Activated CD8-positive, alpha-beta T cell treated with anti-CD3 and anti-CD28 coated beads, Interleukin-2, amount 10 ng/mL, durations not matched to agents 7 days and 5 days (primary cell): ENCODE data around the gene SLC15A2. TPM values are rescaled to one million over a fixed set of nuclear protein-coding genes. Genes with fewer than 3 reads are reported as not detected.

ENCODE experiments used
- ATAC-seq: fragments of 150-1000 bp; cut with Tn5 transposase; one replicate; pipeline ENCODE4 v1.10.0; 2021; ENCODE audit warnings: moderate library complexity
- CTCF ChIA-PET: fragments of 350-600 bp; sonication (Branson Sonifier 250); formaldehyde crosslinking; loops from one replicate; lab custom pipeline; 2021; ENCODE audit warnings: antibody characterized with exemption; lab: Charles Lee
- POLR2A ChIA-PET: fragments of 350-600 bp; sonication (Branson Sonifier 250); formaldehyde crosslinking; loops from one replicate; lab custom pipeline; 2021; ENCODE audit warnings: antibody characterized with exemption; lab: Charles Lee
- DNase-seq: peaks from one replicate; pipeline ENCODE4 v3.0.0-alpha.2; 2020
- H3K27ac Mint-ChIP-seq: one replicate; pipeline ENCODE4 v1.8.0; 2021; ENCODE audit warnings: mild to moderate bottlenecking, mixed read lengths
- H3K27me3 Mint-ChIP-seq: one replicate; pipeline ENCODE4 v1.8.0; 2021; ENCODE audit warnings: low read depth, mixed read lengths
- H3K36me3 Mint-ChIP-seq: one replicate; pipeline ENCODE4 v1.8.0; 2021; ENCODE audit warnings: low read depth, mixed read lengths
- H3K4me1 Mint-ChIP-seq: one replicate; pipeline ENCODE4 v1.8.0; 2021; ENCODE audit warnings: low read depth, mixed read lengths
- H3K4me3 Mint-ChIP-seq: one replicate; pipeline ENCODE4 v1.8.0; 2021; ENCODE audit warnings: mild to moderate bottlenecking, mixed read lengths
- H3K9me3 Mint-ChIP-seq: one replicate; pipeline ENCODE4 v1.8.0; 2022; ENCODE audit warnings: mixed read lengths; ENCODE audit not compliant: insufficient read depth
- total RNA-seq, 2 experiments: library from RNA; stranded (reverse); gene quantifications; one replicate each; pipeline ENCODE4 v1.2.3, GENCODE V29; 2021

Gene SLC15A2
- total RNA-seq, 2 experiments from 2014 or later: 1.9 to 3.9 TPM

DNA sequence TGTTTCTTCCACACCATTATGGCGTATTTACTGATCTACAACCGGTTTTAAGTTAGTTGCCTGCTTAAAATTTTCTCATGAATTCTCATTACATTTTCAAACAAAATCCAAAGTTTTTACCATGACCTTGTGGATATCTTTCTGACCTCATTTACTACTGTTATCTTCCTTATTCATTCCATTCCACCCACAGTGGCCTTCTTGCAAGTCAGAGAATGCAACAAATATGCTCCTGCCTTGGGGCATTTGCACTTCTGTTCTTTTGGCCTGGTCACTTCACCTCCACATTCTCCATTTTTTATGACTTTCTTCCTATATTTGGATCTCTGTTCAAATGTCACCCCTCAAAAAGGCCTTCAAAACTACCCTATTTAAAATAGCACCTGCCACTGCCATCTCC lies 8.8 kb upstream of the SLC15A2 start:
- peaks cover 3% of the 10 kb centered on the region for H3K36me3 Mint-ChIP-seq
- H3K4me3 Mint-ChIP-seq: no peak overlapping the region
- no peak for ATAC-seq
- ChIA-PET CTCF (no interaction called here), POLR2A (no interaction called here)
- no peaks in the 10 kb centered on the region for H3K4me1 Mint-ChIP-seq
- no peaks in the 10 kb centered on the region for H3K27me3 Mint-ChIP-seq
- DNase-seq: no peak
- H3K27ac Mint-ChIP-seq: peak overlapping the region; percentile 1
- H3K9me3 Mint-ChIP-seq: no peaks in the 10 kb centered on the region

DNA sequence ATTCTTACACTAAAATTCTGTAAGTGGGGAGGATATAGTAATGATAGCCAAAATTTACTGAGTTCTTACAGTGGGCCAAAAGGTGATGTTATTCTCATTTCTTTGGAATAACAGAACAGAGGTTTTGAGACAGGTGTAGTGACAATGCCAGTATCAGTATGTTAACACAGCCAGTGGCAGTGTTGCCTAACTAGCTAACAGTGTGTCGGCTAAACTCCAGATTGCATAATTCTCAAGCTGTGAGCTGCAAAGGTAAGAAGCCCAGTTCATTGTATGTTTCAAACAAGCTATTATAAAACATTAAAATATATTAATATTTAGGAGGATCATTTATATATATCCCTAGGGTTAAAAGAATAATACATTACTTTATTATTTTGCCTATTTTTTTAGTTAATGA lies 920 bp downstream of the SLC15A2 start:
- ATAC-seq (no peak), DNase-seq (no peak)
- ChIA-PET CTCF (no interaction called here), POLR2A (no interaction called here)
- H3K27me3 Mint-ChIP-seq: no peaks in the 10 kb centered on the region
- H3K4me1 Mint-ChIP-seq: no peaks in the 10 kb centered on the region
- H3K36me3 Mint-ChIP-seq: no peaks in the 10 kb centered on the region
- no peaks in the 10 kb centered on the region for H3K9me3 Mint-ChIP-seq
- no peak overlapping the region for H3K4me3 Mint-ChIP-seq
- H3K27ac Mint-ChIP-seq: no peak overlapping the region

DNA sequence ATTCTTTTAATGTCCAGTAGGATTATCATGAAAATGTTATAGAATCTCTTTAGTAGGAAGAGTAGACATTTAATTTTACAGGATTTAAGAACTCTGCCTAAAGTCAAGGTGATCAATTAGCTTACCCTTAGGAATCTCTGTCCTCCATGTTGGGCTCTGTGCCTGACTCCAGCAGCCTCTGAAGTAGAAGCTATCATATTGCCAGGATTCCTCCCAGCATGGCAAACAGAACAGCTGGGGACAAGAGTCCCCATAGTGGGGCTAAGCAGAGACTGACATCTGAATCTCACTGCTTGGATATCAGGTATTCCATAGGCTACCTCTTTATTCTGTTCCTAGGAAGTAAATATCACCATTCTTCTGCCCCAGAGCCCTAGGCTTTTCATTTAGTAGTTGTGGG lies 1.5 kb downstream of the SLC15A2 start:
- H3K4me1 Mint-ChIP-seq: no peaks in the 10 kb centered on the region
- no peaks in the 10 kb centered on the region for H3K9me3 Mint-ChIP-seq
- ChIA-PET CTCF (no interaction called here), POLR2A (no interaction called here)
- DNase-seq (no peak), ATAC-seq (no peak)
- no peaks in the 10 kb centered on the region for H3K36me3 Mint-ChIP-seq
- no peaks in the 10 kb centered on the region for H3K27me3 Mint-ChIP-seq
- H3K4me3 Mint-ChIP-seq: no peak overlapping the region
- H3K27ac Mint-ChIP-seq: no peak overlapping the region

- H3K36me3 Mint-ChIP-seq: no peaks in the 10 kb centered on the region
- H3K27ac Mint-ChIP-seq: no peak overlapping the region
- ATAC-seq (no peak), DNase-seq (no peak)
- no peak overlapping the region for H3K4me3 Mint-ChIP-seq
- no peaks in the 10 kb centered on the region for H3K9me3 Mint-ChIP-seq
- ChIA-PET CTCF (no interaction called here), POLR2A (no interaction called here)
- no peaks in the 10 kb centered on the region for H3K4me1 Mint-ChIP-seq
- no peaks in the 10 kb centered on the region for H3K27me3 Mint-ChIP-seq
Measured at GRCh38 chr3:121896823-121897222, 2.6 kb downstream of the SLC15A2 start.

DNA sequence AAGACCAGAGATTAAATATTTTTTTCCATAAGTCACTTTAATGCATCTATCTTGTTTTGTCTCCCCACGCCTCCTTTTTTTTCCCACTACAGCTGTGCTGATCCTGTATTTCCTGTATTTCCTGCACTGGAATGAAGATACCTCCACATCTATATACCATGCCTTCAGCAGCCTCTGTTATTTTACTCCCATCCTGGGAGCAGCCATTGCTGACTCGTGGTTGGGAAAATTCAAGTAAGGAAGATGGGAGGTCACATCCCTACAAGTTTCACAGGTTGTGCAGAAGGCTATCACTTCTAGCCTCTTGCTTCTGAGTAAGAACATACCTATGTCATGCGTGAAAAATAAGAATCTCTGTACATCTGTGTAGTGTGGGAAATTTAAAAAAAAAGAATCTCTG lies 3.1 kb downstream of the SLC15A2 start:
- Mint-ChIP-seq H3K27ac (no peak overlapping the region), H3K9me3 (no peaks in the 10 kb centered on the region), H3K4me3 (no peak overlapping the region), H3K27me3 (no peaks in the 10 kb centered on the region), H3K4me1 (no peaks in the 10 kb centered on the region), H3K36me3 (no peaks in the 10 kb centered on the region)
- ATAC-seq: no peak
- ChIA-PET POLR2A (no interaction called here), CTCF (no interaction called here)
- DNase-seq: no peak

DNA sequence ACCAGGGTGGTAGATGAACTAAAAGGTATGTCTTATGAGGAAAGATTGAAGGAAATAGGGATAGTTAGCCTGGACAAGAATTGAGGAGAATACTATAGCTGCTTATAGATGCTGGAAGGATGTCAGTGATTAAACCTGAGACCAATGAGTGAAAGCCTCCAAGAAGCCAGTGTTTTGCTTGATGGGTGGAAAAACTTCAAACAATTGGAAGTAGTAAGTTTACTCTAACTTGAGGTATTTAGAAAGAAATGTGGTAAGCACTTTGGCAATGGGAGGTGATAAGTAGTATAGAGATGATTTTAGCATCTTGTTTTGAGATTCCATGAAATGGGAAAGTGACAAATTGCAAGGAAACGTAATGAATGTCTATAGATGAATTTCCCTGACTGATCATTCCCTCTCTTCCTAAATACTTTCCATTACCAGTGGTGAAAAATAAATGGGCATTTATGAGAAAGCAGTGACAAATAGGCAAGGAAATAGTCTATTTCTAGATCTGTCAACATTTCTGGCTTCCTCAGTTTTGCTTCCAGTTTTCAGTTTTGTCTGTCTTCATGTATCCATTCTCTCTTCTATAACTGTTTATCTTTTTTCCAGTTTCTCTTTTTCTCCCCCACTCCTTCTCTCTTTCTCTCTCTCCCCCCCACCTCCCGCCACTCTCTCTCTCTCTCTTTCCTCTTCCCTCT lies 19.2 kb downstream of the SLC15A2 start:
- no peaks in the 10 kb centered on the region for H3K9me3 Mint-ChIP-seq
- no peaks in the 10 kb centered on the region for H3K27me3 Mint-ChIP-seq
- no peak overlapping the region for H3K4me3 Mint-ChIP-seq
- ATAC-seq (no peak), DNase-seq (no peak)
- no peaks in the 10 kb centered on the region for H3K4me1 Mint-ChIP-seq
- no peak overlapping the region for H3K27ac Mint-ChIP-seq
- H3K36me3 Mint-ChIP-seq: peaks cover 12% of the 10 kb centered on the region
- POLR2A ChIA-PET: no interaction called here
- CTCF ChIA-PET: no interaction called here

DNA sequence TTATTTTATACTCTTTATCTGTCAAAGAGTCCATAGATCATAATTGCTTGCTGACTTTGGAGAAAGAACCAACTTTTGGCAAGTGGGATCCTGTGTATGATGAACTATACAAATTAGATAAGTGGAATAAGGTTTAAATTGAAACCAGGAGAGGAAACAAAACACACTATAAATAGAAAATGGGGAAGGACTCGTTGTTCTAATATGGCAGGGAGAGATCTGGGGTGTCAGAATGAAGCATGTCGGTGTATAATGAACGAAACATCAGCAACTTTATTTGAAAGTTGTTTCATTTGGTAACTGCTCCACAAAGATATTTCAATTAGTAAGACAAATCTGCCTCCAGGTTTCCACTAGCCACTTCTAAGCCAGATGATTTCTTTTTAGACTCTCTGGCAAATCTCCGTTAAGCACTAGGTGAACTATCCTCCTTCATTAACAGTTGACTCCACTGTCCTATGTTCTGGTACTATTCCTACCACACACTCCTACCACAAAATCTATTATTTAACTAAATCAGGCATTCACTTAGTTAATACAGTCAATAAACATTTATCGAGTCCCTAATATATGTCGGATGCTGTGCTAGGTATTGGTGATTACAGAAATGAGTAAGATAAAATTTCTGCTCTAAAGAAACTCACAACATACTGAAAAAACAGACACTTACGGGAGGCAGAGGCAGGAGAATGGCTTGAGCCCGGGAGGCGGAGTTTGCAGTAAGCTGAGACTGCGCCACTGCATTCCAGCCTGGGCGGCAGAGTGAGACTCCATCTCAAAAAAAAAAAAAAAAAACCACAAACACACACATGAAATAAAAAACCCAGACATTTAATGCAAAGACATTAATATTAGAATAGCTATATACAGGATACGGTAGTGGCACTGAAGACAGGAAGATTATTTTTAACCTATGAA lies 20.1 kb downstream of the SLC15A2 start:
- ChIA-PET POLR2A (no interaction called here), CTCF (no interaction called here)
- ATAC-seq (no peak), DNase-seq (no peak)
- no peak overlapping the region for H3K4me3 Mint-ChIP-seq
- H3K27me3 Mint-ChIP-seq: no peaks in the 10 kb centered on the region
- no peaks in the 10 kb centered on the region for H3K9me3 Mint-ChIP-seq
- peaks cover 6% of the 10 kb centered on the region for H3K36me3 Mint-ChIP-seq
- H3K4me1 Mint-ChIP-seq: no peaks in the 10 kb centered on the region
- H3K27ac Mint-ChIP-seq: no peak overlapping the region

GRCh38 chr3:121916189-121916588 lies 22.0 kb downstream of the SLC15A2 start:
- peaks cover 5% of the 10 kb centered on the region for H3K36me3 Mint-ChIP-seq
- H3K27me3 Mint-ChIP-seq: no peaks in the 10 kb centered on the region
- no peak overlapping the region for H3K27ac Mint-ChIP-seq
- ChIA-PET CTCF (interaction anchor here (0.6 kb wide), 1 partner anchor 247 kb away, joined by 3 read pairs; no protein-coding TSS in a partner anchor), POLR2A (no interaction called here)
- DNase-seq (no peak), ATAC-seq (no peak)
- no peaks in the 10 kb centered on the region for H3K4me1 Mint-ChIP-seq
- H3K4me3 Mint-ChIP-seq: no peak overlapping the region
- H3K9me3 Mint-ChIP-seq: no peaks in the 10 kb centered on the region

GRCh38 chr3:121918779-121919483 lies 24.7 kb downstream of the SLC15A2 start:
- Mint-ChIP-seq H3K4me3 (no peak overlapping the region), H3K4me1 (no peaks in the 10 kb centered on the region), H3K27me3 (no peaks in the 10 kb centered on the region), H3K36me3 (peaks cover 4% of the 10 kb centered on the region), H3K9me3 (no peaks in the 10 kb centered on the region), H3K27ac (no peak overlapping the region)
- ATAC-seq (no peak), DNase-seq (no peak)
- POLR2A ChIA-PET: no interaction called here
- CTCF ChIA-PET: no interaction called here

DNA sequence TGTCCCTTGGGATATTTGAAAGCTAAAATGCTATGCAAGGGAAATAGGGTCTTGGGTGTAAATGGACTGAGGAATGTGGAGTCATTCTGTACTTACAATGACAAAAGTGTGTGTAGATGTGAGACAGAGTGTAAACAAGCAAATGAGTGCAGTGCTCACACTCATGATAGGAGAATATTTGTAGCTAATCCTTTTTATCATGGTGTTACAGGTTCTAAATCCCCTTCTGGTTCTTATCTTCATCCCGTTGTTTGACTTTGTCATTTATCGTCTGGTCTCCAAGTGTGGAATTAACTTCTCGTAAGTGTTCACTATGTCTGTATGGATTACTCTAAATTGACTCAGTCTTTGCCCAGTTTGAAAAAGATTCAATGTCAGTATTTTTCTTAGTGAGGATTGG lies 30.5 kb downstream of the SLC15A2 start:
- Mint-ChIP-seq H3K27ac (no peak overlapping the region), H3K27me3 (no peaks in the 10 kb centered on the region), H3K9me3 (no peaks in the 10 kb centered on the region), H3K4me3 (no peak overlapping the region), H3K36me3 (peaks cover 11% of the 10 kb centered on the region), H3K4me1 (no peaks in the 10 kb centered on the region)
- ATAC-seq (no peak), DNase-seq (no peak)
- CTCF ChIA-PET: no interaction called here
- POLR2A ChIA-PET: interaction anchor here (1.0 kb wide), 1 partner anchor 15 kb away, joined by 3 read pairs; no protein-coding TSS in a partner anchor

- Mint-ChIP-seq H3K4me3 (no peak overlapping the region), H3K36me3 (peaks cover 14% of the 10 kb centered on the region), H3K27ac (no peak overlapping the region), H3K4me1 (no peaks in the 10 kb centered on the region), H3K27me3 (no peaks in the 10 kb centered on the region), H3K9me3 (no peaks in the 10 kb centered on the region)
- ChIA-PET POLR2A (no interaction called here), CTCF (no interaction called here)
- no peak for DNase-seq
- ATAC-seq: no peak
Measured at GRCh38 chr3:121926380-121926779, 32.2 kb downstream of the SLC15A2 start.
